CD1c-positive myeloid dendritic cell (primary cell): Measurements from ENCODE around the gene DEPDC7.
"Not testable (repeated sequence)": the region's sequence is repeated elsewhere in the genome, so short reads cannot be mapped to it uniquely, and the experiment has no call there.

Experiments
- DNase-seq: peaks from one replicate; pipeline ENCODE4 v3.0.0-alpha.2; 2016; ENCODE audit errors: extremely low spot score

DEPDC7 gene

DNA sequence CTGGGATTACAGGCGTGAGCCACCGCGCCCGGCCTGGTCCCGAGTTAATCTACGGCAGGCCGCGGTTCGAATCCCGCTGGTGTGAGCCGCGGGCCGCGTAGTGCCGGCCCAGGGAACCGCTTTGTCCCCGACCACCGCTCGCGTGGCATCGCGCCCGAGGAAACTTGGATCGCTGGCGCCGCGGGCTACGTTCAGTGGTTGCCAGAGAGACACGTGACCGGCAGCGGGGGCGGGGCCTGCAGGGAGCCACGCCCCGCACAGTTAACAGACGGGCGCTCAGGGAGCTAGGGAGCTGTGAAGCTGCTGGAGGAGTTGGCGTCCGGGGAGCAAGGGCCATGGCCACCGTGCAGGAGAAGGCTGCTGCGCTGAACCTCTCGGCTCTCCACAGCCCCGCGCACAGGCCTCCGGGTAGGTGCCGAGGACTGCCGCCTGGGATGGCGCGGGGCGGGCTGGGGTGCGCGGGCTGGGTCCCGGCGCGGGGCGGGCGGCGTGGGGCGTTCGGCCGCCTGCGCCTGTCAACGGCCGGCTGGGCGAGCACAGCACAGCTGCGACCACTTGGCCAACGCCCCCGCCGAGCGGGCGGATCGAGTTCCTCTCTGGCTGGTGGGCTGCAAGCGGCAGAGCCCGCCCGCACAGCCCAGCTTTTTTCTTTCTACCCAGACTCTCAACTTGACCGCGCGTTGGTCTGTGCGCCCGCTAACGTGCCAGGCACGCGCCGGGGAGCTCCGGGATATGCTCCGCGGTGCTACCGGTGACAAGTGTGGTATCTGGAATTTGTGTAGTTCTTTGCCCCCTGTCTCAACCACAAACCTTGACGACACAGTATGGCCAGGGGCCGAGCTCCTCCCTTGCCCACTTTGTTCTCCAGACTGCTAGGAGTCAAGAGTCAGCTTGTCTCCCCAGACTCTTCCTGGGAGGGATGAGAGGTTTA, at the start of gene DEPDC7:
DEPDC7 (plus strand) TSS at position 258 of the 931 bp plus-strand sequence; CDS start at position 336, 78 bp downstream.
- peak; percentile 88 for DNase-seq

DNA sequence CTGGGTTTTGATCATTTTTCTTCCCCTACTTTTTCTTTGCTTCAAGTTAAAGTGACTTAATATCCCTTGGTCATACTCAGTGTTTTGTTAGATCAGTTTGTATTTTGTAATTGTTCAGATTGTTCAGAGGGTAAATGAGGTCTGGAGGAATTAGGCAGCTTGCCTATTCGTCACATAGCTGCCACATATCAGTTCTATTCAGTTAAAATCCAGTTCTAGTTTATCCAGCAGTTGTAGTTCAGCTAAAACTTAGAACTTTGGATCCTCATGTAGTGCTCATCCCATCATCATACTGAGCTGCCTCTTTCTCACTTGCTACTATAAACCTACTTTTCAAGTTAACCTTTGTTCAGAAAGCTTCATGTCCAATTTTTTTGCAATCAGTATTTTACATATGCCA, 47.1 kb upstream of the DEPDC7 start:
- DNase-seq: no peak

DNA sequence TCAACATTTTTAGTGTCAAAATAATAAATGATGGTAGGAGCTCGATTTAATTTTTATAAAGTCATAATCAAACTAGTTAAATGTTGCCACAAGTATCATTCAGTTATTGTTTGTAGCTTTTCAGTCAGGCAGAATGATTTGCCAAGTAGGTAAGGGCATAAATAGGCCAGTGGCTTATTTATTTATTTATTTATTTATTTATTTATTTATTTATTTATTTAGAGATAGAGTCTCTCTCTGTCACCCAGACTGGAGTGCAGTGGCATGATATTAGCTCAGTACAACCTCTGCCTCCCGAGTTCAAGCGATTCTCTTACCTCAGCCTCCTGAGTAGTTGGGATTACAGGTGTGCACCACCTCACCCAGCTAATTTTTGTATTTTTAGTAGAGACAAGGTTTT, 43.4 kb upstream of the DEPDC7 start:
- DNase-seq: not testable (repeated sequence)

- DNase-seq: no peak
Measured at GRCh38 chr11:32972781-32973180, 42.9 kb upstream of the DEPDC7 start.

- no peak for DNase-seq
Measured at GRCh38 chr11:32982626-32983025, 33.1 kb upstream of the DEPDC7 start.

GRCh38 chr11:32983506-32983905, 32.2 kb upstream of the DEPDC7 start:
- no peak for DNase-seq

DNA sequence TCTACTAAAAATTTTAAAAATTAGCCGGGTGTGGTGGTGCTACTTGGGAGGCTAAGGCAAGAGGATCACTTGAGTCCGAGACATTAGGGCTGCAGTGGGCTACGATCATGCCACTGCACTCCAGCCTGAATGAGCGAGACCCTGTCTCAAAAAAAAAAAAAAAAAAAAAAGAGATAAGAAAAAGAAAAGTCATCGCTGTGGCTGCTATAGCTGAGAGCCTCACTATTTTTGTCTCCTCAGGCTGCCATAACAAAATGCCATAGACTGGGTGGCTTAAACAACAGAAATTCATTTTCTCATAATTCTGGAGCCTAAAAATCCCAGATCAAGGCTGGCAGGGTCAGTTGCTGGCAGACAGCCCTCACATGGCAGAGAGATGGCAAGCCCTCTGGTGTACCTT, 30.1 kb upstream of the DEPDC7 start:
- no peak for DNase-seq

DNA sequence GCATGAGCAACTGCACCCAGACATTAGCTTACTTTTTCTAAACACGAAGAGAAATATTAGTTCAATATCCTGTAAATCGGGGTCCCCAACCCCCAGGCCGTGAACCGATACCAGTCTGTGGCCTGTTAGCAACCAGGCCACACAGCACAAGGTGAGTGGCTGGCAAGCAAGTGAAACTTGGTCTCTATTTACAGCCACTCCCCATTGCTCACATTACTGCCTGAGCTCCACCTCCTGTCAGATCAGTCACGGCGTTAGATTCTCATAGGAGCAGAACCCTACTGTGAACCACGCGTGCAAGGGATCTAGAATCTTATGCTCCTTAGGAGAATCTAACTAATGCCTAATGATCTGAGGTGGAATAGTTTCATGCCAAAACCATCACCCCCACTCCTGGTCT, 27.8 kb upstream of the DEPDC7 start:
- no peak for DNase-seq

DNA sequence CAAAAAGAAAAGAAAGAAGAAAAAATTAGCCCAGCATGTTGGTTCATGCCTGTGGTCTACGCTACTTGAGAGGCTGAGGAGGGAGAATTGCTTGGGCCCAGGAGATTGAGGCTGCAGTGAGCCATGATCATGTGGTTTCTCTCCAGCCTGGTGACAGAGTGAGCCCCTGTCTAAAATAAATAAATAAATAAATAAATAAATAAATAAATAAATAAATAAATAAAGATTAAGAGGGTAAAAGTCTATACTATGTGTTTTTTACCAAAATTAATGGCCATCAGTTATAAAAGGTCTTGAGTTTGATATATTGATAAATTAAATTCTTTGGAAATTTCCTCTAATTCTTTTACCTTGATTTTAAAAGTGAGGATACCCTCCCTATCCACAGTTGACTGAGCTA, 25.2 kb upstream of the DEPDC7 start:
- no peak for DNase-seq

- no peak for DNase-seq
Measured at GRCh38 chr11:32991427-32991826, 24.3 kb upstream of the DEPDC7 start.

GRCh38 chr11:32991898-32992297, 23.8 kb upstream of the DEPDC7 start:
- no peak for DNase-seq

GRCh38 chr11:33000181-33000580, 15.5 kb upstream of the DEPDC7 start:
- DNase-seq: no peak

DNA sequence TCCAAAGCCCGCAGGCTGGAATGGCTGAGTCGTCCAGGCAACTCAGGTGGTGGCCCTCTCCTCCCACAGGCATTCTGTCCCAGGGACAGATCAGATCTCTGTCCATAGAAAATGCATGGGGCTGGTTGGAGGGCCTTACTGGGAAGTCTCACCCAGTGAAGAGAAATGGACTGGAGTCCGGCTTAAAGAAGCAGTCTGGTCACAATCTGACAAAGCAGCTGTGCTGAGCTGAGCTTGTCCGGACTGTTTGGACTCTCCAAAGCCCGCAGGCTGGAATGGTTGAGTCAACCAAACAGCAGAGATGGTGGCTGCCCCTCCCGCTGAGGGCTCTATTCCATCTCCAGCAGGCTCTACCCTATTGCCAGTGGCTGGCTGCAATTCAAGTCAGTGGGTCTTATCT, 14.4 kb upstream of the DEPDC7 start:
- no peak for DNase-seq

GRCh38 chr11:33001751-33002542, 13.7 kb upstream of the DEPDC7 start:
- no peak for DNase-seq

- no peak for DNase-seq
Measured at GRCh38 chr11:33005175-33005574, 10.5 kb upstream of the DEPDC7 start.

DNA sequence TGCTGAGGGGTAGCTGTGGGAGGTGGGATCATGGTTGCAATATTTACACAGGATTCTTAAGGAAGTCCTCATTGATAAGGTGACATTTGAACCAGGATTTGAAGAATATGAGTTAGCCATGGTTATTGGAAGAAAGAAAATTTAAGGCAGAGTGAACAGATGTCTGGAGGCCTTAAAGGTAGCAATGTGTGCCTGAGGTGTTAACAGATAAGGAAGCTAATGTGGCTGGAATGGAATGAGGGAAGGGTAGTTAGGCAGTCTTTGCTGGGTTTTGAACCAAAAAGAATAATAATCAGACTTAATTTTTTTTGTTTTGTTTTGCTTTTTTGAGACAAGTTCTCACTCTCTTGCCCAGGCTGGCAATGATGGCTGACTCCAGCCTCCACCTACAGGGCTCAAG, 9.7 kb upstream of the DEPDC7 start:
- no peak for DNase-seq

- DNase-seq: no peak
Measured at GRCh38 chr11:33013755-33014154, 1.9 kb upstream of the DEPDC7 start.

DNA sequence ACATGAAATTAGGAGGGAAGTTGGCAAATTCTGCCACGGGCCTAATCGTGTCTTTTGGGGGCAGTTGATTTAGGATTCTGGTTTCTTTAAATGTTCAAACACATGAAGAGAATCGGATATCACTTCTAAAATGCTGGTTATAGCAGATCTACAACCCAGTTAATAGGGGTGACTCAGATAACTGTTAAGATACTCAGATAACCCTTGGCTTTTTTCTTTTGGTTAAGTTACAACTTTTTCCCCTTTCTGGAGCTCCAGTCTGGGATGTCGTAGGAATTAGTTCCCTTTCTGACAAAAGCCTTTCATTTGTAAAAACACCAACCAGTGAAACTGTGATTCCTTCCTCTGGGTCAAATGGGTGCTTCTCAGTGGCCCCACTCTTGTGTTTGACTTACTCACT, 976 bp downstream of the DEPDC7 start:
- DNase-seq: peak; percentile 53

- DNase-seq: no peak
Measured at GRCh38 chr11:33017478-33017877, 1.8 kb downstream of the DEPDC7 start.

DNA sequence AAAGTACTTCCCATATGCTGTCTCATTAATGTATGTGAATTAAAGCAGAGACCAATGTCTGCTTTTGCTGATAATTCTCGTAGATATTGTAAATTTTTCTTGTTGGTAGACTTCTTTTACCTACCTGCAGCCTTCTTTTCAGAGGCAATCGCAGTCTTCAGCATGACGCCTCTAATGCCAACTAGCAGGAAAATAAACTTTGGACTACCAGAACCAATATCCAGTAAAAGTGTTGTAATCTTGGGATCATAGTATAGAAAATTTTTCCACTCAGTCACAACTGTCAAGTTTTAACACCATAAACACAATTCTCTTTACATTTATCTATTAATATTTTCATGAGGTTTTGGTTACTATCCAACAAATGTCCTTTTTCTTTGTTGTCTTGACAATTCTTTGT, 2.3 kb downstream of the DEPDC7 start:
- DNase-seq: no peak

GRCh38 chr11:33018840-33019239, 3.2 kb downstream of the DEPDC7 start:
- DNase-seq: no peak

DNA sequence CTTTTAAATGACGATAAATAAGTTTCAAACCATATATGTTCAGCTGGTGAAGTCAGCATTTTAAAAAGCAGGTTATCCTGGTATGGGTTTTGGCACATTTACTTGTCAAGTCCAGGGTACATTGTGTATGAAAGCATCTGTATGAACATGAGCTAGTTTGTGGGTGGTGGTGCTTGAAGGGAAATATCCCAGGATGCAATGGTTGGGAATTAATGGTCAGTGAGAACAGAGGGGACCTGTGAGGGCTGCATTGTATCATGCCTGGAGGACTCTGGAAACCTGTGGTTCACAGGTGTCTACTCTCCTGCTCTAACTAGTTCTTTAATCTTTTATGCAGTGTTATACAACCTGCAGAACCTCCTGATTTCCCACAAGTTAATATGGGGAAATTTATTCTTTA, 5.8 kb downstream of the DEPDC7 start:
- DNase-seq: no peak

- no peak for DNase-seq
Measured at GRCh38 chr11:33021937-33022336, 6.3 kb downstream of the DEPDC7 start.
